NCI-H748 (cell line): ENCODE measurements around the gene IKZF1.

Source experiments
- DNase-seq: peaks from one replicate; lab custom pipeline; 2025; ENCODE audit not compliant: unreplicated experiment; lab: John Stamatoyannopoulos, UW

Gene IKZF1

DNA sequence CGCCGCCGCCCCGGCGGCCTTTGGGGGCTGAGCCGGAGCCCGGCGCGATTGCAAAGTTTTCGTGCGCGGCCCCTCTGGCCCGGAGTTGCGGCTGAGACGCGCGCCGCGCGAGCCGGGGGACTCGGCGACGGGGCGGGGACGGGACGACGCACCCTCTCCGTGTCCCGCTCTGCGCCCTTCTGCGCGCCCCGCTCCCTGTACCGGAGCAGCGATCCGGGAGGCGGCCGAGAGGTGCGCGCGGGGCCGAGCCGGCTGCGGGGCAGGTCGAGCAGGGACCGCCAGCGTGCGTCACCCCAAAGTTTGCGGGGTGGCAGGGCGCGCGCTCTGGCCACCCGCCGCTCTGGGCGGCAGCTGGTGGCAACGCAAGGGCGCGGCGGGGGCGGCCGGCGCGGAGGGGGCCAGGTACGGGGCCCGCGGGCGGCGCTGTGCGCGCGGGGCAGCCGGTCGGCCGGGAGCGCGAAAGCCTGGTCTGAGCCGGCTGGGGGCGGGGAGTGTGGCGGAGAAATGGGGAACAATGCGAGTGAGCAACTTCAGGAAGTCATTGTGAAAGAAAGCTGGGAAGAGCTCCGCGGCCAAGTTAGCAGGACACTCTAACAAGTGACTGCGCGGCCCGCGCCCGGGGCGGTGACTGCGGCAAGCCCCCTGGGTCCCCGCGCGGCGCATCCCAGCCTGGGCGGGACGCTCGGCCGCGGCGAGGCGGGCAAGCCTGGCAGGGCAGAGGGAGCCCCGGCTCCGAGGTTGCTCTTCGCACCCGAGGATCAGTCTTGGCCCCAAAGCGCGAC lies at the start of gene IKZF1:
Gene IKZF1 (plus strand): TSS at position 588 of the 782 bp plus-strand sequence. CDS start 14,346 bp downstream, outside the sequence.
- peak; percentile 29 for DNase-seq

DNA sequence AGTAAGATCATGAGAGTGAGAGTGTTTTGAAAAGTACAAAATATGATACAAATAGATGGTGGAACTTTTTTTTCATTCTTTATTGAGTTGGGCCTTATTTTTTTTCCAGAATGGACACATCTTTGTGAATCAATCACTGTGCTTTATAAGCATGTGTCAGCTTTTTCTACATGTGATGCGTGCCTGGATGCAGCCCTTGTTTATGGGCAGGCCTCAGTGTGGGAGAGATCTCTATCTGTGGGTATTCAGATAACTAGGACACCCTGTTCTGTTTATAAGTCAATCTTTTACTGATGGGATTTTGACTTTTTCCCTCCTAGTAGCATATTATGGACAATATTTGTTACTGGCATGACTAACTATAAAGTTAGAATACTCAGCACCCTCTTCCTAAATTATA lies 42.9 kb upstream of the IKZF1 start:
- DNase-seq = no peak

DNA sequence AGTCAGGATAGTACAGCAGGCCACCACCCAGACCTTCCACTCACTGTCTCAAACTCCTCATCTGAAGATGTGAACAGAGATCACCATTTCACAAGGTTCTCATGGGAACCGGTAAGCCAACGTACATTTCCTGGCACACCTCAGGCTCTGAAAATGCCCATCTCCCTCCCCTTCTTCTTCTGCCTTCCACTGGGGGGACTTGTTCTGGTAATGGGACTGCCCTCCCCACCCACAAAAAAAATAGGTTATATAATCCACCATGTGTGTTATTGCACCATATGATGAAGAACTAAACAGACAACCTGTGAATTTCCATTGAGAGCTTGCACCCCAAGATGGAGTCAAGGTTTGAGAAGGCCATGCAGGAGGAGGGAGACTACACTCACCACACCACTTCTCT lies 42.1 kb upstream of the IKZF1 start:
- no peak for DNase-seq

DNA sequence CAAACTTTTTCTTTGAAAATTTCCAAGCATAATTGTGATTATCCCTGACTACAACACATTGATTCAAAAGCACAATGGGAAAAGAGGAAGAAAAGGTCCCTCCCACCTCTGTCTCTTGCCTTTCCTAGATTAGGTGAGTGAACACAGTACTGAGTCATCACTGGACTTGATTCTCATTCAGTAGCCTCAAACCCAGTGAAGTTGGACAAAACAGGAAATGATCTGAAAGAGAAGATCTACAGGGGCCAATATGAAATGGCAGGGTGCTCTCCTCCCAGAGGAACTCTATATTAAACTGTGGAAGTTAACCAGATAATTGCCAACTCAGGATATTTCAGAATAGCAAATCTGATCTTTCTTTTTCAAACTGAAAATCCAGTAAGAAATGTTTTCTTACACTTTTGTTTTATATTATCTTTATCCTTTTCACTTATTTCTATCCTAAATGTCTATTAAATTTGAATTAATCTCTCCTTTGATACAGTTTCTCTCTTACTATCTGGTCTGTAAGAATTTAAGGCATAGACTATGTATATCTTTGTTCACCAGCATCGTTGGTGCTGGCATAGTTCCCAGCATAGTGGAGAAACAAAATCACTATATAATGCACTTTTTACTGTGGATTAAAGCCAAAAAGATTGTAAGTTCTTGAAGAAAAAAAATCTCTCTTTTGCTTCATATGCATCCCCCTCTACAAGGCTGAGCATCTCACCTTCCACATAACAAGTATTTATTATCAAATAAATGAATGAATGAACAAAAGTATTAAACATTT lies 41.4 kb upstream of the IKZF1 start:
- no peak for DNase-seq

DNA sequence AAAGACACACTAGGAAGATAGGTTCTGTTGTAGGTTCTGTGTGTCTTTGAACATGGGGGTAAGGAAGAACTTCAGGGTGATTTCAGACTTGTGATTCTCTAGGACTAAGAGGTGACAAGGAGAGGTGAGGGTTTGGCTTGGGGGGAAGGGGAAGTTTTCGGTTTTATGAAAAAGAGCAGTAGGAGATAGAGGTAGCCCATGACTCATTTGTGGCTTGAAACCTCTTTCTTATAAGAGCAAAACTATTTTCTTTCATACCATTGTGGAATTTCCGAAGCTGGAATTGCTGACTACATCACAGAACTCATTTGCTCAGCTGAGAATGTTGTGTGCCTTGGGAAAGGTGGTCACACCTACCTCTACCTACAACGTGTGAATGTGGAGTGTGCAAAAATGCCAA lies 39.6 kb upstream of the IKZF1 start:
- DNase-seq = no peak

DNA sequence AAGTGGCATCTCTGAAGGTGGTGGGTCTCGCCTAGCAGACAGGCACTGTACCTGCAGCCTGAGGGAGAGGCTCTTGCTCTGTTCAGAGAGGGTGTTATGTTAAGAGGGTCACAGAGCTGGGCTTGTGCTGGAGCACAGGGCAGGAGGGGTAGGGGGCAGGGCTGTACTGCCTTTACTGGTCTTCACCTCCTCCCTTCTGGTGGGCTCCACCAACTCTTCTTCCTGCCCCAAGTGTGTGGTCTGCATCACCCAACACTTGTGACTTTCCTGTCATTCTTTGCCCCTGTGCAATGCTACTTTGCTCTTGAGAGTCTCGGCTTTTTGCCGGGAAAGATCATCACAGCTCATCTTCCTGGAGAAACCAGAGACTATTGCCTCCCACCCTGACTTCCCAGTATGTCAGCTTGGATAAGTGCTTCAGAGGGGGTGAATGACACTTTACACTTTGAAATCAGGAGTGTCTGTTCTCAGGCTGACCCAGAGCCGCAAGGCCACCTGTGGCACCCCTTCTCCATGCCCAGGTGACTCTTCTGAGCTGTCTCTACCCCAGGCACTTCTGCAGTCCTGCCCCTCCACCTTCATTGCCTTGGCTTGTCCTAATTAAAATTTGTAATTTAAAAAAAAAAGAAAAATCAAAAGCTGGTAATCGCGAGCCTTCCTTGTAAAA lies 38.4 kb upstream of the IKZF1 start:
- DNase-seq = no peak

DNA sequence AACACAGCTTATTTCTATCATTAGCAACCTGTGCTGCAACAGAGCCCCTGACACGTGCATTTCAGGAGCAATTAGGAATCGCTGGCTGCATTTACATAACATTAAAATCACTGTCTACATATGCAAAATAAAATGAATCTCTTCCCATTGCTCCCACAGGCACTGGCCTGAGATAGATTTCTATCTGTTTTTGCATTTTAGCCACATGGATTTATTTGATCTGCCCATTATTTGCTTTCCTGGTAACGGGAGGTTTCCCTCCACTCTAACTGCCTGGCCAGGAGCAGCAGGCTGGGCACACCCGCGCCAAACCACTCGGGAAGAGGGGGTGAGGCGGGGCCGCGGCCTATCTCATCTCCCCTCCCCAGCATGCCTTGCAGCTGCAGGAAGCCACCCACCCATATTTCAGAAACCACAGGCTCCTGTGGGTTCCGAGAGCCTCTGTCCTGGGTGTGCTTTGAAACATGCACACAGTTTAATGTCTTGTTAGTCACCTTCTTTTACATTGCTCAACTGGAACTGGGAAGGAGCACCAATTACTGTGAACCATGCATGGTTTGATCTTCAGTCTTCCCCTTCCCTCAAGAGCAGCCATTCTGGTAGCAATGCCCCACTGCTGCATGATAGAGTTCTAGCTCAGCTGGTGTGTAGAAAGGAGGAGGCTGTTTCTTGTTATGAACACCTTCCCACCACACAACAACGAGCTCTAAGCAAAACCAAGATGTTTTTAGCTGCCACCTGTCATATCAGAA lies 37.7 kb upstream of the IKZF1 start:
- no peak for DNase-seq

DNA sequence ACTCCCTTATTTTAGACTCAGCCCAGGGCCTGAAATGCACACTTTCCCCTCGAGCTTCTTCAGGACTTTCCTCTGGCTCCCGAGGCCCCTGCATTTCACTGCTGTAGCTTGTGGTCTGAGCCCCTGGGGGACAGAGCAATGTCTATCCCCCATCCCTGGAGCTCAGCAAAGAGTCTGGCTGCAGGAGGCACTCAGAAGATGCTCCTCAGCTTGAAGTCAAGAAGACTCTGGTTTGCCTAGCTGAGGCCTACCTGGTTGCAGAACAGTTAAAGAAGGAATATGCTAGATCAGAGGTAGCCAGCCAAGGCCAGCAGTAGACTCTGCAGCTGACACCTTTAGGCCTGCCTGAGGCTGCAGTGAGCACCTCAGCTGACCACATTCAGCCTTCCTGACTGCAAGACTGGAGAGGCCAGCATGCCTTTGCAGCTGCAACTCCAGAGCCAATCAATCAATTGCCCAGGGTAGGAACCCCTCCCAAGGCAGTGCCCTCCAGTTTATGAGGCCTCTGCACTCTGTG lies 36.9 kb upstream of the IKZF1 start:
- no peak for DNase-seq

DNA sequence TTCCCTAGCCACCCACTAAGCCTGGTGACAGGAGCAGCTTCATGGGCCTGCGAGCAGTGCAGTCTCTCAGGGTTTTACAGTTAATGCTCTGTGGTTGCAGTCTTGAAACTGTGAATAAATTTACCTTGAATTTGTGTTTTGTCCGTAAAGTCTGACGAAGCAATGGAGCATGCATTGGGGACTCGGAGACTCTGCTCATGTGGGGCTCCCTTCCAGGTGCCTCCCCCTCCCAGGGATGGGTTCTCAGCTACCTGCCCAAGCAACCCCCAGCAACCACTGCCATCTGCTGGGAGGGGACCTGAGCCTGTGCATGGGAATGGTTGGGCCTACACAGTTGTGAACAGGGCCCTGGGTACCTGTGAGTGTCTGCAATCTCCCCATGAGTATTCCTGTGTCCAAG lies 36.3 kb upstream of the IKZF1 start:
- DNase-seq = no peak

DNA sequence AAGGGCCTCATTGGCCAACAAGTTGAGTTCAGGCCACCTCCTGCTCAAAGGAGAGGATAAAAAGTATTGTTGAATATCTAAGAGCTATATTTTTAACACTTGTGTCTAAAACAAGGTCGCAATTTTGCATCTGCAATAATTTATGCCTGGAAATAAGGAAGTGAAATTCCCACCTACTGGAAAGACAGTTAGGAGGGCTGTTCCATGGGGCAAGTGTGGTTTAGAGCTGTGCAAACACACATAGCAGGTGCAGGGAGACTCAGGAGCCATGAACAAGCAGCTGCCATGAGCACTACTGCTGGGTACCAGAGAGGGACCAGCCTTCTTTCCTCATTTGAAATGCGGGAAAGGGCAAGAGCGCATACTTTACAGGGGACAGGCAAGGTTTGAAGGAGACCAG lies 35.5 kb upstream of the IKZF1 start:
- no peak for DNase-seq

DNA sequence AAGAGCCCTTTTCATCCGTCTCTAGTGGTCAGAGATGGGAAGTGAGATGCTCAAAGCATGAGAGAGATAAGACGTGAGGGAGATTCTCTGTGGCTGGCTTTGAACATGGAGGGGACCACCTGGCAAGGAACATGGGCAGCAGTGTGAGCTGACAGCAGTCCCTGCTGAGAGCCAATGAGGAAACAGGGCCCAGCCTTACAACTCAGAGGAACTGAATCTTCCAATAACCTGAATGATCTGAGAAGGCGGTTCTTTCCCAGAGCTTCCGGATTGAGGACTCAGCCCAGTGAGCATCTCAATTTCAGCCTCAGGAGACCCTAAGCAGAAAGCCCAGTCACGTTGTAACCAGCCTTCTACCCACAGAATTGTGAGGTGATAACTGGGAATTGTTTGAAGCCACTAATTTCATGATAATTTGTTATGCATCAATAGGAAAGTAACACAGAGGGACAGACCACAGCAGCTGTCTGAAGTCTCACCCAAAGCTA lies 33.9 kb upstream of the IKZF1 start:
- DNase-seq = no peak

DNA sequence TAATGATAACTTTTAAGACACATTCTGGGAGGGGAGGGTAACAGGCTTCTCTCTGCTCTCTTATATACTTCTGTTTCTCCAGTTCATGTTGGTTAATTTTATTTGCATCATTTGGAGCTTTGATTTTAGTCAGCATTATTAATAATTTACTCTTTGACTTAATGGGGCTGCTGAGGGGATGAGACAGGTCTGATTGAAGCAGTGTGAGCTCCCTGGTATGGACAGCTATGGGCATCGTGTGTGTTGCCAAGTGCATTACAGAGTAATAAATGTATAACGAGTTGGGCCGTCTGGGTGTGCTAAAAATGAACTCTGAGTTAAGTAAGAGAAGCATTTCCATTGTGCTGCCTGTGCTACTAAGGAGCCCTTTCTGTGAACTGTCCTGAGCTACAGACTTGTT lies 31.7 kb upstream of the IKZF1 start:
- no peak for DNase-seq

DNA sequence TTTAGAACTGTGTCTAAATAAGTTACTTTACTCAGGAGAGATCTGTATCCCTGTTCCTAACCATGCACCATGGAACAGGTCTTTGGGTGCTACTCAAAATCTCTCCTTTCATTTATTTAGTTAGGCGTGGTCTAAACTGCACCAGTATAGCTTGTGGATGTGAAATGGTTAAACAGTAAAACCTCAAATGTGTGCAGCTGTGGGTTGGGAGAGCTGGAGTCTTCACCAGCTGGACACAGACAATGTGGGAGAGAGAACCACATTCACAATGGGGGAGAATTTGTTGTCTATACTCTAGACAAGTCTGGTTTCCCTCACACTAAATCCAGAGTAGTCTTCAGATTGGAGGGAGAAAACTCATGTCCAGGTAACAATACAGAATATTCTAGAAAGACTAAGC lies 31.2 kb upstream of the IKZF1 start:
- no peak for DNase-seq

DNA sequence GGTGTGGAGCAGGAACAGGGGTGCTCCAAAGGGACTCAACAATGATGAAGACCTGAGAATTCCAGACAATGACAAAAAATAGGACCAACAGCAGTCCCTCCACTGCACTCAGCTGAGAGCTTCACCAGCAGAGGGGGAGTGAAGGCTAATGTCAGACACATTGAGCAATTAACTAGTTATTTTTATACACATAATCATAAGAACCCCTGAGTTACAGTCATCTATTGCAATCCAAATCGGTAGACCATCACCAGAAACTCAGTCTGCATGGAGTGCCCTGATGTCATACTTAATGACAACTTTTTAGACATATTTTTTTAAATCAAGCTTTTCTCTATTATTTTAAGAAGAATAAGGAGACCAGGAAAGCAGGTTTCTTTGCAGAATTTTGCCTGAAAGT lies 30.6 kb upstream of the IKZF1 start:
- DNase-seq = no peak

DNA sequence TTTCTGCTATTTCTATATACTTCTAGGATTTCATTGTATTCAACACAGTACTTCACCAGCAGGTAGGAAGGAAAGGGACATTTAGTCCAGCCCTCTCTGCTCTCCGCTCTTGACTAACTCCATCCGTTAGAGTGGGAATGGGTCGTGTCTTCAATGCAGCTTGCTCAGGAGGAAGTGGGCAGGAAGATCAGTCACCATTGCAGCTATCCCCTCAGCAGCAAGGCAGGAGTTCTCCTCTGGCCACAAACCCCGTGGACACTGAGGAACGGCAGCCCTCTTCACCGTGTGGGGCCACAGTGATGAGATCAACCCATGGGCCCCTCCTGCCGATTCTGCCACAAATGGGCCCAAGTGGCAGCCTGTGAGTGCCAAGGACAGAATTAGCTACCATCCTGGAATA lies 30.2 kb upstream of the IKZF1 start:
- DNase-seq = no peak

DNA sequence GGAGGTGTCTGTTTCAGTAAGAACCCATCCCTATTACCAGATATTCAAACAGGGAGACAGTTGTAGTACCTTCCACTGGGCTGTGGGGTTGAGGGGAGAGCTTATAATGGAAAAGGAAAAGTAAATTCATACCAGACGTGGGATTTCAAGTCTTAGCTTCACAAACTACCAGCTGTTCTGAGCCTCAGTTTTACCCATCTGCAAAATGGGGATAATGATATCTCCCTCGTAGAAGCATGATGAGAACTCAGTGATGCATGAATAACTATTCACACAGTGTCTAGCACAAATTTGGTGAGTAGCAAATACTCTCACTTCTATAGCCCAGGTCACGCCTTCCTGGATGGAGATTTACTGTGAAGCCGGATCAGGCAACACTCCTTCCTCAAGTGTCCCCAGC lies 29.1 kb upstream of the IKZF1 start:
- DNase-seq = peak; percentile 11

DNA sequence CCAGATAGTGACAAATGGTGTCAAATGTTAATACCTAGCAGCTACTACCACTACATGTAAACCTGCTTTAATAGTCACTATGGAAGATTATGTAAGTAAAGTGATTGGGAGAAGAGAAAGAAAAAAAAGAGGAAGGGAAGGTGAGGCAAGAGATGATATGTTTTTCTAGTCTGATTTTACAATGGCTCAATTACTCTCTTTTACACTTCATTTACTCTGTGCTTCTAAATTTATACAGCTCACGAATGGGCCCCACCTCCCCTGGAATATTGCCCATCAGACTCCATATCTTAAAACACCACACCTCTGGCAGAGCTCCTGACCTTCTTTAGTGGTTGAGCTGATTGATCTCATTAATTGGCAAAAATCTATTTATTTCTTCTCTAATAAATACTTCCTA lies 28.0 kb upstream of the IKZF1 start:
- DNase-seq = peak; percentile 12

DNA sequence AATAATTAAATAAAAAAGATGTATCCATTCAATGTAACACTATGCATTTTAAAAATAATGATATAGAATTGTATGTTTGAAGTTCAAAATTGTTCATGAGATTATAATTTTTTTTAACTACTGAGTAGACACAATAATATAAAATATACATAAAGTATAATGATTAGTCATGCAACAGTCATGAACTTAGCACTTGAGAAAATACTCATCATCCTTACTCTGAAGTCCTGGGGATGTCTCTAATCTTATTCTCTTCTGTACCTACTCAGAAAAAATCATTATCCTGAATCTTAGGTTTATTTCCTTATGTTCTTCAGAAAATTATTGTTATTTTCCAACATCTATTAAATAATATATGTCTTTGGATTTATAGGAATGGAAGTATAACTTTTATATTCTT lies 26.4 kb upstream of the IKZF1 start:
- DNase-seq = no peak

DNA sequence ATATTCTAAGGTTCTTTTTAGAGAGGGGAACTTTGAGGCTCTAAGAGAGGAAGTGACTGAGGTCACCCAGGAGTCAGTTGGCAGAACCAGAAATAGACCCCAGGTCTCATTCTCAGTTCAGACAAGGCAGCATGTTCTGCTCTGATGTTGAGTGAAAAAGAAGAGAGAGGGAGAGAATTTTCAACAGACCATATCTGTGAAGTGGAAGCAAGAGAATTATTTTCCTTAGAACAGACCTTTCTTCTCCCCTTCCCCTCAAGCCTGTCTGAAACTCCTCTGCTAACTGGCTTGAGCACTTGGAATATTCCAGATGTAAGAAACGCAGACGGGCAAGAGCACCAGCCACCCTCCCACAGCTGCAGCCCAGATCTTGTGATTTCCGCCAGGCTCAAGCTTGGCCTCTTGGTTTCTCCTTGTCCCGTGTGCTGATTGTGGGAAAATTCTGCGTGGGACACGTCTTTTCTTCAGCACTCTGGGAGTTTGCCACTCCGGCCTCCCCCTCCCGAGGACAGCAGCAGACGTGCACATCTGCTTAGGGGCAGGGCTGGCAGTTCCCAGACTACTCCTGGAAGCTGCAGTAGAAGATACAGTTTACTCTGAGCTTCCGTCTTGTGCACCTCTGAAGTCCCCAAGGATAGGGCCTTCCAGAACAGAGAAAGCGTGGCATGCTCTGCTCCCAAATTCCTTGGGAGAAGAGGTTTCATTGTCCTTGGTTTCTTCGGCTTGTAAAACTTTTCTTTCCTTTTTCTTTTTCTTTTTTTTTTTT lies 22.7 kb upstream of the IKZF1 start:
- DNase-seq = no peak
